Astrocyte (in vitro differentiated cells and primary cell): ENCODE measurements around the gene CAPZA2.

Experiments used
- EZH2 ChIP-seq: IDR thresholded peaks from 2 replicates; pipeline ENCODE4 v1.6.1; 2012; ENCODE audit warnings: mild to moderate bottlenecking, low read length, inconsistent platforms; ENCODE audit not compliant: insufficient read depth
- TF ChIP-seq, protein P1 (sequence below): IDR thresholded peaks from 2 replicates; pipeline ENCODE4 v1.5.1; 2011; ENCODE audit warnings: low read depth, mild to moderate bottlenecking, inconsistent platforms, low read length, moderate library complexity; ENCODE audit not compliant: insufficient read depth

DNA sequence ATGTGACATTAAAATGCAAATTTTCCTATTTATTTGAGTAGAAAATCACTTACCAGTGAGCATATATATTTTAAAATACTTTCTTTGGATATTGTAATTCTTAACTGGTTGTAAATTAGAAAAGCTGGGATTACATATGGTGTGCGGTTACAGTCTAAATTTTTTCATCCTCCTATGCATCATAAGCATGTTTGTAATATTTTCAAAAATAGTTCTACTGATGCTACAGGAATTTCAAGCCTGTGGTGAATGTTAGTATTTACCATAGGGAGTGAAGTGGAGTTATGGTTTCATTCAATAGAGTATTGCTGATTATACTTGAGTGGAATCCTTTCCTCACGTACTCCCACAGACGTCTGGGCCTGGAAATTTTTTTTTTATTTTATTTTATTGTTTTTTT lies 56.3 kb downstream of the CAPZA2 start:
- TF ChIP-seq, protein P1, sequence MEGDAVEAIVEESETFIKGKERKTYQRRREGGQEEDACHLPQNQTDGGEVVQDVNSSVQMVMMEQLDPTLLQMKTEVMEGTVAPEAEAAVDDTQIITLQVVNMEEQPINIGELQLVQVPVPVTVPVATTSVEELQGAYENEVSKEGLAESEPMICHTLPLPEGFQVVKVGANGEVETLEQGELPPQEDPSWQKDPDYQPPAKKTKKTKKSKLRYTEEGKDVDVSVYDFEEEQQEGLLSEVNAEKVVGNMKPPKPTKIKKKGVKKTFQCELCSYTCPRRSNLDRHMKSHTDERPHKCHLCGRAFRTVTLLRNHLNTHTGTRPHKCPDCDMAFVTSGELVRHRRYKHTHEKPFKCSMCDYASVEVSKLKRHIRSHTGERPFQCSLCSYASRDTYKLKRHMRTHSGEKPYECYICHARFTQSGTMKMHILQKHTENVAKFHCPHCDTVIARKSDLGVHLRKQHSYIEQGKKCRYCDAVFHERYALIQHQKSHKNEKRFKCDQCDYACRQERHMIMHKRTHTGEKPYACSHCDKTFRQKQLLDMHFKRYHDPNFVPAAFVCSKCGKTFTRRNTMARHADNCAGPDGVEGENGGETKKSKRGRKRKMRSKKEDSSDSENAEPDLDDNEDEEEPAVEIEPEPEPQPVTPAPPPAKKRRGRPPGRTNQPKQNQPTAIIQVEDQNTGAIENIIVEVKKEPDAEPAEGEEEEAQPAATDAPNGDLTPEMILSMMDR: no peak
- no peak for TF ChIP-seq EZH2
